OCI-LY7 (cell line): ENCODE data around the gene DHODH.

Experiments used
- EZH2phosphoT487 ChIP-seq: fragments of 200-600 bp; sonication (generic); IDR thresholded peaks from 2 replicates; pipeline ENCODE4 v1.6.1; 2018; ENCODE audit warnings: low read depth, borderline replicate concordance, mild to moderate bottlenecking, mixed run types, antibody characterized with exemption, low read length, moderate library complexity, mixed read lengths
- TF ChIP-seq, protein P1 (sequence below): fragments of 200-600 bp; sonication (generic); conservative IDR thresholded peaks from 2 replicates; pipeline ENCODE4 v1.5.1; 2014; ENCODE audit warnings: mild to moderate bottlenecking, antibody characterized with exemption, low read length, moderate library complexity, mixed read lengths

DNA sequence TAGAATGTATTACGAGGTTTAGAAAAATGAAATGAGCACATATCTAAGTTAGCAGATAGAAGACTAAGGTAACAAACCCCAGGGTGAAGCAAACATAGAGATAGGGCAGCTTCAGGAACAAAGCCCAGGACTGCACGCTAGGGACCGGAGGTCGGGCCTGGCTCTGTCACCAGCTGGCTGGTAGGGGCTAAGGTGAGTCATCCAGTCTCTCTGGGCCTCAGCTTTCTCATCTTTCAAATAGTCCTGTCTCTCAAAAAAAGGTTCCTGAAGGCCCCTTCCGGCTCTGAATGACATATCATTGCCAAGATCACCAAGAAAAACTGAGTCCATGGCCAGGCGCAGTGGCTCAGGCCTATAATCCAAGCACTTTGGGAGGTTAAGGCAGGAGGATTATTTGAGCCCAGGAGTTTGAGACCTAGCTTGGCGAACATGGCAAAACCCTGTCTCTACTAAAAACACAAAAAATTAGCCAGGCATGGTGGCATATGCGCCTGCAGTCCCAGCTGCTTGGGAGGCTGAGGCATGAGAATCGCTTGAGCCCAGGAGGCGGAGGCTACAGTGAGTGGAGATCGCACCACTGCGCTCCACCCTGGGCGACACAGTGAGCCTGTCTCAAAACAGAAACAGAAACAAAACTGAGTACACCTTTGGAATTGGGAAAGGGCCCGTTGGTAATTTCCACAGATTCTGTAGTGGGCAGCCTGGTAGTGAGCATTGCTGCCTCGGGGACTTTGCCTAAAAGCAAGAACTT, 34.3 kb upstream of the DHODH start:
- TF ChIP-seq, protein P1, sequence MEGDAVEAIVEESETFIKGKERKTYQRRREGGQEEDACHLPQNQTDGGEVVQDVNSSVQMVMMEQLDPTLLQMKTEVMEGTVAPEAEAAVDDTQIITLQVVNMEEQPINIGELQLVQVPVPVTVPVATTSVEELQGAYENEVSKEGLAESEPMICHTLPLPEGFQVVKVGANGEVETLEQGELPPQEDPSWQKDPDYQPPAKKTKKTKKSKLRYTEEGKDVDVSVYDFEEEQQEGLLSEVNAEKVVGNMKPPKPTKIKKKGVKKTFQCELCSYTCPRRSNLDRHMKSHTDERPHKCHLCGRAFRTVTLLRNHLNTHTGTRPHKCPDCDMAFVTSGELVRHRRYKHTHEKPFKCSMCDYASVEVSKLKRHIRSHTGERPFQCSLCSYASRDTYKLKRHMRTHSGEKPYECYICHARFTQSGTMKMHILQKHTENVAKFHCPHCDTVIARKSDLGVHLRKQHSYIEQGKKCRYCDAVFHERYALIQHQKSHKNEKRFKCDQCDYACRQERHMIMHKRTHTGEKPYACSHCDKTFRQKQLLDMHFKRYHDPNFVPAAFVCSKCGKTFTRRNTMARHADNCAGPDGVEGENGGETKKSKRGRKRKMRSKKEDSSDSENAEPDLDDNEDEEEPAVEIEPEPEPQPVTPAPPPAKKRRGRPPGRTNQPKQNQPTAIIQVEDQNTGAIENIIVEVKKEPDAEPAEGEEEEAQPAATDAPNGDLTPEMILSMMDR = no peak
- TF ChIP-seq EZH2phosphoT487 = no peak
